AG09309 (cell line): Measurements from ENCODE around the gene TNS1.

ENCODE experiments used
- DNase-seq: peaks from one replicate; pipeline ENCODE4 v3.0.0-alpha.2; 2010; ENCODE audit warnings: low read depth
- H3K4me3 ChIP-seq: 2 replicates; pipeline ENCODE4 v1.5.1; 2011; ENCODE audit warnings: mild to moderate bottlenecking, low read depth, low read length, moderate library complexity; ENCODE audit not compliant: control insufficient read depth
- TF ChIP-seq, protein P1 (sequence below): IDR thresholded peaks from 2 replicates; pipeline ENCODE4 v1.5.1; 2011; ENCODE audit warnings: mild to moderate bottlenecking, low read depth, low read length, inconsistent platforms; ENCODE audit not compliant: insufficient read depth, control insufficient read depth; ENCODE audit errors: missing control alignments

TNS1 gene

DNA sequence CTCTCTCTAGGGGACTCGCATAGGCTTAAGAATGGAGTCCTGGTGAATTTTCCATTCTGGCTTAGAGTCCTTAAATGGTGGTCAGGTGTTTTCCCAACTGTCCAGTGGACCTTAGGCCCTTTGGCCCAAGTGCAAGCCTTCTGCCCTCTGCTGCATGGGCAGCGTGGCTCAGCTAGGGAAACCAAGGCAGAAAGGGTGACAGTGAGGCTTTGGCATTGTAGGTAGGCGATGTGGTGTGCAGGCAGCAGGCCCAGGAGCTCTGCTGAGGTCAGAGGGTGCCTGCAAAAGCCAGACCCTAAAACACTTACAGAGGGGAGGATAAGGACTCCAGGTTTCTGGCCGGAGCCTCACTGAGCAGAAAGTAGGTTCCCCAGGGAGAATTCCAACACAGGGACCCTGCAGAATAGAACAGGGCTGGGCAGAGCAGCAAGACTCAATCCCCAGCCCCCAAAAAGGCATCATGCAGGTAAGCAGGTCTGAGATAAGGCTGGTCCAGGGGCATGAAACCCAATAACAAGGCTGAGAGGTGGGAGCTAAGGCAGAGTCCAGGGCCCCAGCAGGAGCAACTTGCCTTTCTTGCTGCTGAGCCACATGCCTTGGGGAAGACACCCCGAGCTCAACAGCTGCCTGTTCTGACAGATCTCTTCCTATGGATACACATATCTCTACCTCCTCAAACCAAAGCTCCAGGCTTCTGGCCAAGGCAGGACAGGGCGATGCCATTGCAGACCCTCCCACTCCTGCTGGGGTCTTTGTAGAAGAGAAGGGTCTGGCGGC is 199.7 kb downstream of the TNS1 start:
- H3K4me3 ChIP-seq: no peak overlapping the region
- TF ChIP-seq, protein P1, sequence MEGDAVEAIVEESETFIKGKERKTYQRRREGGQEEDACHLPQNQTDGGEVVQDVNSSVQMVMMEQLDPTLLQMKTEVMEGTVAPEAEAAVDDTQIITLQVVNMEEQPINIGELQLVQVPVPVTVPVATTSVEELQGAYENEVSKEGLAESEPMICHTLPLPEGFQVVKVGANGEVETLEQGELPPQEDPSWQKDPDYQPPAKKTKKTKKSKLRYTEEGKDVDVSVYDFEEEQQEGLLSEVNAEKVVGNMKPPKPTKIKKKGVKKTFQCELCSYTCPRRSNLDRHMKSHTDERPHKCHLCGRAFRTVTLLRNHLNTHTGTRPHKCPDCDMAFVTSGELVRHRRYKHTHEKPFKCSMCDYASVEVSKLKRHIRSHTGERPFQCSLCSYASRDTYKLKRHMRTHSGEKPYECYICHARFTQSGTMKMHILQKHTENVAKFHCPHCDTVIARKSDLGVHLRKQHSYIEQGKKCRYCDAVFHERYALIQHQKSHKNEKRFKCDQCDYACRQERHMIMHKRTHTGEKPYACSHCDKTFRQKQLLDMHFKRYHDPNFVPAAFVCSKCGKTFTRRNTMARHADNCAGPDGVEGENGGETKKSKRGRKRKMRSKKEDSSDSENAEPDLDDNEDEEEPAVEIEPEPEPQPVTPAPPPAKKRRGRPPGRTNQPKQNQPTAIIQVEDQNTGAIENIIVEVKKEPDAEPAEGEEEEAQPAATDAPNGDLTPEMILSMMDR: no peak
- DNase-seq: no peak

GRCh38 chr2:217802266-217802665 is 200.5 kb downstream of the TNS1 start:
- TF ChIP-seq, protein P1: no peak
- DNase-seq: no peak
- H3K4me3 ChIP-seq: no peak overlapping the region

- H3K4me3 ChIP-seq: no peak overlapping the region
- no peak for DNase-seq
- TF ChIP-seq, protein P1: no peak
These were observed 201.1 kb downstream of the TNS1 start for GRCh38 chr2:217801711-217802110.

- no peak for DNase-seq
- H3K4me3 ChIP-seq: no peak overlapping the region
- TF ChIP-seq, protein P1: no peak
These were observed 201.7 kb downstream of the TNS1 start for GRCh38 chr2:217801115-217801531.

DNA sequence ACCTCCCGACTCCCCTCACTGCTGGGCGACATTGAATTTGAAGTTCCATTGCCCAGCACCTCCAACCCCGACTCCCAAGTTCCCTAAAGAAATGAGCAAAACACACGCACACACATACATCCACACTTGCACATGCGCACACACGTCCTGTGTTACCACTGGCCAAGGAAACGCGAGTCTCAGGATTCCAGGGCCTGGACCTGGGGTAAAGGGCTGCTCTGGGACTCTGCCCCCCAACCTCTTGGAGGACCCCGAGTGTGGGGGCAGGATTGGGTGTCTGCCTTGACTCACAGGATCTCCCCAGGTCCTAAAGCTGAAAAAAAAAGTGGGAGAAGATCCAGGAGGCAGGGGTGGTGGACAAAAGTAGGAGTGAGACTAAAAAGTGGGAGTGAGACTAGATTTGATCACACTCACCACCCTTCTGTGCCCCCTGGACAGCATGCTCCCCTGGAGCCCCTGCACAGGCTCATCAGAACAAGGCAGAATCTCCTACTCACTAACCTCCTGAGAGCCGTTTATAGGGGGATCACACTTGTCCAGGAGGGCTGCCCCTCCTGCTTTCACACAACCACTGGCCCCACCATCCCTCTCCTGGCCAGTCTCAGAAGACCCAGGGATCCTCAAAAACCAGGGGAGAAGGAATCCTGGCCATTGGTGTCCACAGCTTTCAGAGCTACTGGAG is 202.2 kb downstream of the TNS1 start:
- no peak overlapping the region for H3K4me3 ChIP-seq
- TF ChIP-seq, protein P1: no peak
- DNase-seq: no peak

- TF ChIP-seq, protein P1: no peak
- H3K4me3 ChIP-seq: no peak overlapping the region
- no peak for DNase-seq
These were observed 203.0 kb downstream of the TNS1 start for GRCh38 chr2:217799563-217800432.
